Epithelial cell of esophagus (primary cell): Measurements from ENCODE around the gene TAMALIN.

ENCODE experiments used
- DNase-seq: peaks from one replicate; pipeline ENCODE4 v3.0.0; 2010; ENCODE audit warnings: low read depth
- H3K4me3 ChIP-seq: 2 replicates; pipeline ENCODE4 v1.5.1; 2011; ENCODE audit warnings: mild to moderate bottlenecking, low read length, control low read depth
- TF ChIP-seq, protein P1 (sequence below): IDR thresholded peaks from 2 replicates; pipeline ENCODE4 v1.5.1; 2011; ENCODE audit warnings: low read depth, mild to moderate bottlenecking, low read length, control low read depth, inconsistent platforms; ENCODE audit not compliant: insufficient read depth; ENCODE audit errors: missing control alignments

Gene TAMALIN

DNA sequence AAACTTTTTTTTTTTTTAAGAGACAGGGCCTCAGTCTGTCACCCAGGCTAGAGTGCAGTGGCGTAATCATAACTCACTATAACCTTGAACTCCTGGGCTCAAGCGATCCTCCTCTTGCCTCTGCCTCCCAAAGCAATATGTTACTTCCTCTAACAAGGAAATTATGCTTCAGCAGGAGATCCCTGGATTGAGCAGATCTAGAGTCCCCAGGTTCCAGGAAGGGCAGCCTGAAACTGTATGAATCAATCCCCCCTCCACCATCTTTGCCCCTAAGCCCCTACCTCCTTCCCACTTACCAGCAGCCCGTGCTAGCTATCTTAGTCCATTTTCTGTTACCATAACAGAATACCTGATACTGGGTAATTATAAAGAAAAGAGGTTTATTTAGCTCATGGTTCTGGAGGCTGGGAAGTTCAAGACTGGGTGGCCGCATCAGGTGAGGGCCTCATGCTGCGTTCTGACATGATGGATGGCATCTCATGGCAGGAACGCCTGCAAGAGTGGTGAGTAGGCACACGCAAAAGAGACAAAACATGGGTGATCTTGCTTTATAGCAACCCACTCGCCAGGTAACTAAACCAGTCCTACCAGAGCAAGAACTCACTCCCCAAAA is 5.0 kb downstream of the TAMALIN start:
- H3K4me3 ChIP-seq, result no peak overlapping the region
- TF ChIP-seq, protein P1, sequence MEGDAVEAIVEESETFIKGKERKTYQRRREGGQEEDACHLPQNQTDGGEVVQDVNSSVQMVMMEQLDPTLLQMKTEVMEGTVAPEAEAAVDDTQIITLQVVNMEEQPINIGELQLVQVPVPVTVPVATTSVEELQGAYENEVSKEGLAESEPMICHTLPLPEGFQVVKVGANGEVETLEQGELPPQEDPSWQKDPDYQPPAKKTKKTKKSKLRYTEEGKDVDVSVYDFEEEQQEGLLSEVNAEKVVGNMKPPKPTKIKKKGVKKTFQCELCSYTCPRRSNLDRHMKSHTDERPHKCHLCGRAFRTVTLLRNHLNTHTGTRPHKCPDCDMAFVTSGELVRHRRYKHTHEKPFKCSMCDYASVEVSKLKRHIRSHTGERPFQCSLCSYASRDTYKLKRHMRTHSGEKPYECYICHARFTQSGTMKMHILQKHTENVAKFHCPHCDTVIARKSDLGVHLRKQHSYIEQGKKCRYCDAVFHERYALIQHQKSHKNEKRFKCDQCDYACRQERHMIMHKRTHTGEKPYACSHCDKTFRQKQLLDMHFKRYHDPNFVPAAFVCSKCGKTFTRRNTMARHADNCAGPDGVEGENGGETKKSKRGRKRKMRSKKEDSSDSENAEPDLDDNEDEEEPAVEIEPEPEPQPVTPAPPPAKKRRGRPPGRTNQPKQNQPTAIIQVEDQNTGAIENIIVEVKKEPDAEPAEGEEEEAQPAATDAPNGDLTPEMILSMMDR, result no peak
- no peak for DNase-seq

DNA sequence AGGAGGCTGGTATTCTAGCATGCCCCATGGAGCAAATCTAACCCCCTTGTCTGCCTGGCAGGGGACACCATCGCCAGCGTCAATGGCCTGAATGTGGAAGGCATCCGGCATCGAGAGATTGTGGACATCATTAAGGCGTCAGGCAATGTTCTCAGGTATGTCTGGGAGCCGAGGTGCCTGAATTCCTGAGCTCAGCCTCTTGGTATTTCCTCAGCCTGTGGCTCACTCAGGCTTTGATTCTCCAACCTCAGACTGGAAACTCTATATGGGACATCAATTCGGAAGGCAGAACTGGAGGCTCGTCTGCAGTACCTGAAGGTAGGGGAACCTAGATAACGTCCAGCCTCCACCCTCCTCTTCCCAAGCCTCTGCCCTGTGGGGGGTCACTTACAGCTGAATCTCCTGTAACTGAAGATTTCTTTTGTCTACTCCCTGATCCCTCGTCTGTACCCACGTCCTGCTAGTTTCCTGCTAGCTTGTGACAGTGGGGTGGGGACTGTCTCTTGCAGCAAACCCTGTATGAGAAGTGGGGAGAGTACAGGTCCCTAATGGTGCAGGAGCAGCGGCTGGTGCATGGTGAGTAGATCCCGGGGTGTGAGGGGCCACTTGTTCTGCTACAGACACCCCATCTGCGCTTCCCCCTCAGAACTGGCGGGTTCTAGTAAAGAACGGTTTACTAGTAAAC is 7.0 kb downstream of the TAMALIN start:
- no peak overlapping the region for H3K4me3 ChIP-seq
- peak; percentile 23 for DNase-seq
- TF ChIP-seq, protein P1, result no peak

DNA sequence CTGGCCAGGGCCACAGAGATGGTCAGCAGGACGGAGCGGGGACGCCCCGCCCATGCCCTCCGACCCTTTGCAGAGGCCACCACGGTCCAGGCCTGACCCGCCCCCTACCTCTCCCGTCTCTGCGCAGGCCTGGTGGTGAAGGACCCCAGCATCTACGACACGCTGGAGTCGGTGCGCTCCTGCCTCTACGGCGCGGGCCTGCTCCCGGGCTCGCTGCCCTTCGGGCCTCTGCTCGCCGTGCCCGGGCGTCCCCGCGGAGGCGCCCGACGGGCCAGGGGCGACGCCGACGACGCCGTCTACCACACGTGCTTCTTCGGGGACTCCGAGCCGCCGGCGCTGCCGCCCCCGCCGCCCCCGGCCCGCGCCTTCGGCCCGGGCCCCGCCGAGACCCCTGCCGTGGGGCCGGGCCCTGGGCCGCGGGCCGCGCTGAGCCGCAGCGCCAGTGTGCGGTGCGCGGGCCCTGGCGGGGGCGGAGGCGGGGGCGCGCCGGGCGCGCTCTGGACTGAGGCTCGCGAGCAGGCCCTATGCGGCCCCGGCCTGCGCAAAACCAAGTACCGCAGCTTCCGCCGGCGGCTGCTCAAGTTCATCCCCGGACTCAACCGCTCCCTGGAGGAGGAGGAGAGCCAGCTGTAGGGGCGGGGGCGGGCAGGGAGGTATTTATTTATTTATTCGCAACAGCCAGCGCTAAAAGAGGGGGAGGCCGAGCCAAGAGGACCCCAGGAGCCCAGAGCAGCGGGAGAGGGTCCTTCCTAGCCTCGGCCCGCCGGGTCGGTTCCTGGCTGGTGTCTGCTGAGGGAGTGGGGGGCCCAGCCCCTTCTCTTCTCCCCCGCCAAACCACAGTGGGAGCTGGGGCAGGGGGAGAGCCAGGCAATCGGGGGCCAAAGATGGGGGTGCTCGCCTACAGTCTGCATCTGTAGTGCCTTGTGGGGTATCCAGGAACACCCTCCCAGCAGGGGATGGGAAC is 8.1 kb downstream of the TAMALIN start:
- no peak overlapping the region for H3K4me3 ChIP-seq
- TF ChIP-seq, protein P1, result no peak
- peak; percentile 26 for DNase-seq

DNA sequence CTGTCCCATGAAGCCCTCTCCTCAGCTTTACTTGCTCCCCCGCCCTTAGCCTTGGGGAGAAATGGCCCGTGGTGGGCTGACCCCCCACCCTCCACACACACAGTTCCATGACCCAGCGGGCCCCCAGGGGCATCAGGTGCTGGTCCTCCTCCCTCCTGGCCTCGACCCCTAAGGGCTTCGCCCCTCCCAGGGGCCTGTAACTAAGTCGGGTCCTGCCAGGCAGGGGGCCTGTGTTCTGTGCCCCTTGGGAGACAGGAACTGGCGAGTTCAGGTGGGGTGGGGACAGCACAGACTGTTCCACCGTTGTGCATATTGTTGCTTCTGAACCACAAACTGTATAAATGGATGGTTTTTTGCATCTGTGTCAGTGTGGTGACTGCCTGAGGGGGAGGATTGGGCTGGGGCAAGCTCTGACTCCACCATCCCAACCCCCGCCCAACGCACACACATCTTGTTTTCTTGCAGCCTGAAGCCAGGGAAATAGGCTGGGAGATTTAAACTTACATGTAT is 8.8 kb downstream of the TAMALIN start:
- H3K4me3 ChIP-seq, result no peak overlapping the region
- TF ChIP-seq, protein P1, result no peak
- DNase-seq, result peak; percentile 86

DNA sequence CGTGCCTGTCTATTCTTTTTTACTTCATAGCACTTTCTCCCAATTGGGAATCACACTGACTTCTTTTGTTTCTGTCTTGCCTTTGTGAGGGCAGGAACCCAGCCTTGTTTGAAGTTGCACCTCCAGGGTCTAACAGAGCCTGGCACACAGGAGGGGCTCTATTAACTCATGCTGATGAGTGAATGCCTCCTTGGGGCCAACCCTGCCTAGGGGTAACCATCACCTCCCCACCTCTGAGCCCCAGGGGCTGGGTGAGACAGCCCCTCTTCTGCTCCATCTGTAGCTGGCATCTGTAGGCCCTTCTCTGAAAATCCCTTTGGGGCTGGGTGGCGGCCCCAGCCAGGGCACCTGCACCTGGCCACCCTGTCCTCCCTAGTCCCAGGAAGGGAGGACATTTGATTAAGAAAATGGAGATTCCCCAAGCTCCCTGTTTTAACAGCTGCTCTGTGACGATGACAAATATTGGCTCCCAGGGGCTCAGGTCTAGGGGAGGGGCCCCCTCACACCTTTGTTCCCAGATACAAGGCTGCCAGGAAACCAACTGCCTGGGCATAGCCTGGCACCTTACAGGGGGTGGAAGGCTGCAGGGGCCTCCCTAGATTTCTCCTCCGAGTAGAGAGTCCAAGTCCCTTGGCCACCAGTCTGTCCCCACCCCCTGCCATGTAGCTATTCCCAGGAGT is 11.8 kb downstream of the TAMALIN start:
- TF ChIP-seq, protein P1, result no peak
- no peak for DNase-seq
- no peak overlapping the region for H3K4me3 ChIP-seq

DNA sequence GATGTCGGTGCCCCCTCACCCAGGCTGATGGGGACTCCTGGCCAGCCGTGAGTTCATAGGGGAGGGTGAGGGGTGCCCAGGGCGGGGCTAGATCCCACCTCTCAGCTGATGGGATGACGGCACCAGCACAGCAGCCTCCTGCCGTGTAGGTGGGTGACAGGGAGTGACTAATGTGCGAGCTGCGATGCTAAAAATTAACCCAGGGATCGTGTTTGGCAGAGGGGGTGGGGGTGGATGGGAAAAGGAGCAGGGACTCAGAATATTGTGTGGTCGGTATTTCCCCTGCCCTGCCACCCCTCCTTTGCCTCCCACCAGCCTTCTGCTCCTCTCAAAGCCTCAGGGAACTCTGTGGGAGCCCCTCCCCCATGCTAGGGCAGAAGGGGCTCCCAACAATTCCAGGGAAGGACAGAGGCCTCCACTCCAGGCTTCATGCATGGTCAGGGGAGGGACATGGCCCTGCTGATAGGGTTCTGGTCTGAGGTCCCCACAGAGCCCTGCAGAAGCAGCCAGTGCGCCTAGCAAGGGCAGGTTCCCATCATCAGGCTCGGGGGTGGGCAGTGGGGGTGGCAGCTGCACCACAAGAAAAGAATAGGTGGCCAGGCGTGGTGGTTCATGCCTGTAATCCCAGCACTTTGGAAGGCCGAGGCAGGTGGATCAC is 12.5 kb downstream of the TAMALIN start:
- no peak for DNase-seq
- no peak overlapping the region for H3K4me3 ChIP-seq
- TF ChIP-seq, protein P1, result no peak
